Urinary bladder (tissue), 4 donors: ENCODE measurements around the gene STAT5A. TPM values are rescaled to one million over a fixed set of nuclear protein-coding genes. Genes with fewer than 3 reads are reported as not detected.
"Not testable (repeated sequence)": the region's sequence is repeated elsewhere in the genome, so short reads cannot be mapped to it uniquely, and the experiment has no call there.

Experiments
- DNase-seq: peaks from one replicate; pipeline ENCODE4 v3.0.0-alpha.2; 2015; ENCODE audit errors: extremely low spot score
- H3K27ac ChIP-seq: one replicate; pipeline ENCODE4 v1.5.1; 2013; ENCODE audit warnings: low read depth, mild to moderate bottlenecking, moderate library complexity
- H3K36me3 ChIP-seq: one replicate; pipeline ENCODE4 v1.6.1; 2013; ENCODE audit warnings: mild to moderate bottlenecking, moderate library complexity; ENCODE audit not compliant: insufficient read depth
- H3K4me1 ChIP-seq: one replicate; pipeline ENCODE4 v1.6.1; 2013; ENCODE audit warnings: mild to moderate bottlenecking, moderate library complexity; ENCODE audit not compliant: insufficient read depth
- H3K4me3 ChIP-seq: one replicate; pipeline ENCODE4 v1.5.1; 2013; ENCODE audit warnings: low read depth, low read length
- WGBS: extraction: QIAGEN DNeasy Blood & Tissue Kit; methylation state at CpG from one replicate; pipeline ENCODE4 v1.1.7; 2013; 5-methylcytosine and 5-hydroxymethylcytosine counted together
- polyA plus RNA-seq: library from polyadenylated mRNA; stranded (reverse); fragments of 200-250 nt; gene quantifications from one replicate; pipeline ENCODE4 v1.2.3, GENCODE V29; 2013
- total RNA-seq: library from RNA; depleted of rRNA; stranded (reverse); fragments of >200 nt; gene quantifications from one replicate; pipeline ENCODE4 v1.2.3, GENCODE V29; 2014
- donor health status: healthy with polysubstance abuse.
- donor health status: healthy.

Gene STAT5A
- total and polyA plus RNA-seq, 2 donors: 14.9 to 34.0 TPM

- 94% methylated on average over 7 of the region's 7 CpGs for WGBS
- H3K4me1 ChIP-seq: no peaks in the 10 kb centered on the region
- H3K4me3 ChIP-seq: no peak overlapping the region
- no peak for DNase-seq
- H3K27ac ChIP-seq: no peak overlapping the region
- no peaks in the 10 kb centered on the region for H3K36me3 ChIP-seq
Observed at GRCh38 chr17:42284566-42284965, 3.7 kb upstream of the STAT5A start.

GRCh38 chr17:42285346-42286050 lies 2.8 kb upstream of the STAT5A start:
- no peaks in the 10 kb centered on the region for H3K36me3 ChIP-seq
- DNase-seq: no peak
- H3K4me1 ChIP-seq: no peaks in the 10 kb centered on the region
- H3K4me3 ChIP-seq: no peak overlapping the region
- WGBS: 94% methylated on average over 11 of the region's 11 CpGs
- H3K27ac ChIP-seq: no peak overlapping the region

GRCh38 chr17:42286411-42287221 lies 1.7 kb upstream of the STAT5A start:
- no peak overlapping the region for H3K4me3 ChIP-seq
- H3K4me1 ChIP-seq: no peaks in the 10 kb centered on the region
- no peak overlapping the region for H3K27ac ChIP-seq
- 30% methylated on average over 5 of the region's 5 CpGs for WGBS
- H3K36me3 ChIP-seq: no peaks in the 10 kb centered on the region
- DNase-seq: no peak

GRCh38 chr17:42287305-42287976 lies 857 bp upstream of the STAT5A start:
- H3K4me1 ChIP-seq: no peaks in the 10 kb centered on the region
- WGBS: 13% methylated on average over 14 of the region's 14 CpGs
- H3K4me3 ChIP-seq: peak overlapping the region; percentile 85
- H3K36me3 ChIP-seq: no peaks in the 10 kb centered on the region
- H3K27ac ChIP-seq: peak overlapping the region; percentile 73
- no peak for DNase-seq

GRCh38 chr17:42288803-42289610 lies 709 bp downstream of the STAT5A start:
- peak overlapping the region; percentile 85 for H3K4me3 ChIP-seq
- no peaks in the 10 kb centered on the region for H3K36me3 ChIP-seq
- no peaks in the 10 kb centered on the region for H3K4me1 ChIP-seq
- WGBS: 50% methylated on average over 44 of the region's 44 CpGs
- DNase-seq: no peak
- H3K27ac ChIP-seq: peak overlapping the region; percentile 73

- DNase-seq: no peak
- Histone ChIP-seq H3K4me1 (no peaks in the 10 kb centered on the region), H3K36me3 (no peaks in the 10 kb centered on the region), H3K4me3 (no peak overlapping the region), H3K27ac (no peak overlapping the region)
- 82% methylated on average over 9 of the region's 9 CpGs for WGBS
Observed at GRCh38 chr17:42289611-42290181, 1.4 kb downstream of the STAT5A start.

GRCh38 chr17:42290577-42290976 lies 2.3 kb downstream of the STAT5A start:
- WGBS: 83% methylated on average over 5 of the region's 5 CpGs
- DNase-seq: no peak

GRCh38 chr17:42291129-42291528 lies 2.8 kb downstream of the STAT5A start:
- H3K36me3 ChIP-seq: no peaks in the 10 kb centered on the region
- WGBS: 91% methylated on average over 11 of the region's 11 CpGs

More at GRCh38 chr17:42290577-42290976, 2.3 kb downstream of the STAT5A start:
- H3K4me3 ChIP-seq: no peak overlapping the region
- H3K4me1 ChIP-seq: no peaks in the 10 kb centered on the region
- no peaks in the 10 kb centered on the region for H3K36me3 ChIP-seq
- no peak overlapping the region for H3K27ac ChIP-seq

GRCh38 chr17:42294469-42295398 lies 6.4 kb downstream of the STAT5A start:
- H3K27ac ChIP-seq: no peak overlapping the region
- WGBS: 89% methylated on average over 12 of the region's 12 CpGs
- no peak for DNase-seq
- H3K4me1 ChIP-seq: no peaks in the 10 kb centered on the region
- no peaks in the 10 kb centered on the region for H3K36me3 ChIP-seq
- H3K4me3 ChIP-seq: no peak overlapping the region

More at GRCh38 chr17:42291129-42291528, 2.8 kb downstream of the STAT5A start:
- no peak for DNase-seq
- Histone ChIP-seq H3K4me1 (no peaks in the 10 kb centered on the region), H3K4me3 (no peak overlapping the region), H3K27ac (no peak overlapping the region)

- H3K36me3 ChIP-seq: no peaks in the 10 kb centered on the region
- whole genome bisulfite sequencing: 94% methylated on average over 3 of the region's 3 CpGs
- DNase-seq: no peak
- no peaks in the 10 kb centered on the region for H3K4me1 ChIP-seq
- no peak overlapping the region for H3K27ac ChIP-seq
- H3K4me3 ChIP-seq: no peak overlapping the region
Observed at GRCh38 chr17:42296012-42296411, 7.7 kb downstream of the STAT5A start.

GRCh38 chr17:42297775-42298174 lies 9.5 kb downstream of the STAT5A start:
- 87% methylated on average over 9 of the region's 10 CpGs for WGBS
- DNase-seq, H3K4me3 ChIP-seq, H3K4me1 ChIP-seq, H3K36me3 ChIP-seq, H3K27ac ChIP-seq: not testable (repeated sequence)

GRCh38 chr17:42299361-42299760 lies 11.1 kb downstream of the STAT5A start:
- not testable (repeated sequence) for DNase-seq, H3K27ac ChIP-seq, H3K4me1 ChIP-seq, H3K4me3 ChIP-seq, H3K36me3 ChIP-seq
- 95% methylated on average over 10 of the region's 10 CpGs for WGBS
